Posterior vena cava (tissue), 2 donors: Measurements from ENCODE around the gene TRABD2B. TPM values are rescaled to one million over a fixed set of nuclear protein-coding genes. Genes with fewer than 3 reads are reported as not detected.

Experiments
- DNase-seq: peaks from one replicate; pipeline ENCODE4 v3.0.0-alpha.2; 2020; ENCODE audit warnings: low spot score
- intact Hi-C, 2 donors: fragments of 100-400 bp; cut with DNase I; formaldehyde crosslinking; loops; one replicate each; pipeline versions ENCODE4 v1.14.1 to v1.14.2; 2022 to 2023
- total RNA-seq, 2 donors: library from RNA; stranded (reverse); fragmentation: NEBNext Ultra II Directional; extraction: Animal tissue kit (Norgen Biotek cat#: 25700); gene quantifications; one replicate each; pipeline ENCODE4 v1.2.1, GENCODE V29; 2021
- donor health status: DM: yes; HTN: yes; CAD: no.
- donor health status: DM: yes; HTN: yes; CAD: no.

Gene TRABD2B
- total RNA-seq, 2 donors from 2014 or later, result 10.5 to 16.4 TPM

DNA sequence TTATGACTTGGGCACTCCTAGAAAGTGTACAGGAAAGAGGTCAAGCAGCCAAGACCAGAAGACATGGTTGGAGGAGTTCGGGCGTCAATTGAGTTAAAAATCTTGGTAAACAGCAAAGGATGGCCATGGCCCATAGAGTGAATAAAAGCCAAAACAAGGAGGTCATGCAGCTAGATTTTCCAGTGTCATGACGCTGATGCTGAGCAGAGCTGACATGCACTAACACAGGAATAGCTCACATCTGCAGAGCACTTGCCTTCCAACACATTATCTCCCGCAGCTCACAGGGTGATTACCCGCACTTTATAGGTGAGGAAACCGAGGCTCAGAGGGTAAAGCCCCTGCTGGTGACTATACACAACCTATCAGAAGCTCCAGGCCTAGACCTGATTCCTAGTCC, 49.7 kb downstream of the TRABD2B start:
- no peak for DNase-seq
- intact Hi-C loops, result no loop called here

DNA sequence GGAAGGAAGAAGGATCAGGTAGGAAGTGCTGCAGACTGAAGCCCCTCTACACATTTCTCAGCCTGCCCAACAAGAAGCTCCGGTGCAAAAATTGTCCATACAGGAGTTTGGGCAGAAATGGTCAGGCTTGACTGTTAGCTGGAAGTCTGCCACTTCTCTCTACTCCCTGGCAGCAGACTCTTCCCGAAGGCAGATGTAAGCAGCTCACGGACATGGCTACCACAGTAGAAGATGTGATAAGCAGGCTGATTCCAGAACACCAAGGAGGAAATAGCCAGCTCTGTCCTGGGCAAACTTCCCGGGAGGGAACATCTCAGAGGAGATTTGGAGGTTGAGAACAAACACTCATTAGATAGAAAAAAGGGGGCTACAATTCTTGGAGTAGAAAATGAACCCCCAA, 52.6 kb downstream of the TRABD2B start:
- no peak for DNase-seq
- intact Hi-C loops, result no loop called here

DNA sequence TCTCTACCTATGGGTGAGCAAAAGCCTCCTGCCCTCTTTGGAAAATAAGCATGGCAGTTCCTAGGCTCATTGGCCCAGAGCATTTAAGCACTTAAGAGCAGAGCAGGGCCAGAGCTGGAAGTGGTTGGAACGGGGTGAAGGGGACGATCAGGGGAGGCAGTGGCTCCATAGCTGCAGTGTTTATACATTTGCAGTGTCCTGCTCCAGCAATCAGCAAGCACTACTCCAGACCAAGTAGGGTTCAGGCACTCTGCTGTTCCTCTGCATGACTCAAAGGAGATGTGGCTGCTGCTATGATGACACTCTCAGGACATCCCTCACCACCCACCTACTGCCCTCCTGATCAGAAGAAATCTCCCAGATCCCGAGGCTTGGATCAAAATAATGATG, 55.0 kb downstream of the TRABD2B start:
- intact Hi-C loops, result no loop called here
- no peak for DNase-seq

DNA sequence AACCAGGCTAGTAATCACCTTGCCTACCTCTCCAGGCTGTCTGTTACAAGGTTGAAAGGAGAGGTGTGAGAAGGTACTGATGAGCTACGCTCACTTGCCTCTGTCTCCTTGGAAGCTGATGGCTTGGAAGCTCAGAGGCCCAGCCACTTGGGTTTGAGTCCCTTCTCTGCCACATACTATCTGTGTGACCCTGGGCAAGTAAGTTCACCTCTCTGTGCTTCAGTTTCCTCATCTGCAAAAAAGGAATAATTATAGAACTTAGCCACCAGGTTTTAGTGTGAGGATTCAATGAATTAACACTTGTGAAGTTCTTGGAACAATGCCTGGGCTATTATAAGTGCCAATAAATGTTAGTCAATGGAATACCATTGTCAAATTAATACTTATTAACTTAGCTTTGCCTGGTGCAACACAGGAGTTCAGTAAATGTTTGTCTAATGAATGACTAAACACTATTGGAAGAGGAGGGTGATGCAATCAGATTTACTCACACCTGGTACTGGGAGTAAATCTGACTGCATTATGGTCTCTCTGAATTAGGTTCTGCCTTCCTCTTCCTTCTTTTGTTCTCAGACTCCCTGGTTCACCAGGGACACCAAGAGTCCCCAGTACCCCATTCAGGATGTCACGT, 55.5 kb downstream of the TRABD2B start:
- no peak for DNase-seq

DNA sequence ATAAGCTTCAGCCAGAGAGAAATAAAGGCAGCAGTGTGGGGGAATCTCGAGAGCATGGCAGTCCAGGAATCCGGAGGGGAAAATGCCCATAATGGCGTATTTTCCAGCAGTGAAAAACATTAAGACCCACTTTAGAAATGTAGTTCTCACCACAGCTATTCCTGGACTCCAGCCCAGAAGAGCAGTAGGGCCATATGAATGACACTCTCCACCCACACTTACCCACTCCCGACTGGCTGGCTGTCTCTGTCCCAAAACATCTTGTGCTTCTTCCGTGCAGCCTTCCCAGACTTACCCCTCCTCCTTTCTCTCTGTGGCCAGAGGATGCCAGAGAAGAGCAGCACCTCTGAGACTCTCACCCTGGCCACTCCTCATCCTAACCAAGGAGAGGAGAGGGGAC, 56.4 kb downstream of the TRABD2B start:
- intact Hi-C loops, result no loop called here
- no peak for DNase-seq

More for the DNA sequence above, 55.5 kb downstream of the TRABD2B start:
- intact Hi-C loops, result no loop called here

DNA sequence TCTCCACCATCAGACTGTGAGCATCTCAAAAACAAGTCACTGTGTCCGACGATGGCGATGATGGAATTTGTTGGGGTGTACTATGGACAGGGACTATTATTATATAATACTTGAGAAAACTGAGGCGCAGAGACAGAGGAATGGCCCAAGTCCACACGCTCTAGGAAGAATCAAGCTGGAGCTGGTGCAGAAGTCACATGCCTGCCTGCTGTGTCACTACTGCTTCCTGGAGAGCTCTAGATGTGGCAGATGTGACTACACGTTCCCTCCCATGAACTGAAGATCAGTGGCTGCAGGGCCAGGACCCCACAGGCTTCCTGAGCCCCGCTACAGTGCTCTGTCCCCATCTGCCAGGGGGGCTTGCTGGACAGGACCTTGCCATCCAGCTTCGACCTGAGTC, 56.9 kb downstream of the TRABD2B start:
- intact Hi-C loops, result no loop called here
- no peak for DNase-seq

DNA sequence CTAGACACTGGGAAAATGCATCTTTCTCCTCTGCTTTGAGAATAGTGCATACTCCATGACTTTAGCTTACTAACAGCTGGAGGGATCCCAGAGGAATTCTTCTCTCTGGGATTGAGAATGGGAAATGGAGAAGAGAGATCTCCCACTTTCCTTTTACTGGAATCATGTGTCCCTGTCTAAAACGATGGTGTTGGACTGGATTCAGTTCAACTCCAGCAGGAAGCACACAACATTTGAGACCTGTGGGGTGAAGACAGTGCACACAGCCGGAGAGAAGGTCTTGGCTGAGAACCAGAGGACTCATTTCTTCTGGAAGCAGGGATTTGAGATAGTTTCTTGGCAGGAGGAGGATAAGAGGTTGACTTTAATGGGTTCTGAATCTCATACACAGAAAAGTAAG, 58.7 kb downstream of the TRABD2B start:
- no peak for DNase-seq
- intact Hi-C loops, result loop anchor here in 1 of 2 donors (10.0 kb wide), 1 partner anchor 154 kb away; no protein-coding TSS in a partner anchor

DNA sequence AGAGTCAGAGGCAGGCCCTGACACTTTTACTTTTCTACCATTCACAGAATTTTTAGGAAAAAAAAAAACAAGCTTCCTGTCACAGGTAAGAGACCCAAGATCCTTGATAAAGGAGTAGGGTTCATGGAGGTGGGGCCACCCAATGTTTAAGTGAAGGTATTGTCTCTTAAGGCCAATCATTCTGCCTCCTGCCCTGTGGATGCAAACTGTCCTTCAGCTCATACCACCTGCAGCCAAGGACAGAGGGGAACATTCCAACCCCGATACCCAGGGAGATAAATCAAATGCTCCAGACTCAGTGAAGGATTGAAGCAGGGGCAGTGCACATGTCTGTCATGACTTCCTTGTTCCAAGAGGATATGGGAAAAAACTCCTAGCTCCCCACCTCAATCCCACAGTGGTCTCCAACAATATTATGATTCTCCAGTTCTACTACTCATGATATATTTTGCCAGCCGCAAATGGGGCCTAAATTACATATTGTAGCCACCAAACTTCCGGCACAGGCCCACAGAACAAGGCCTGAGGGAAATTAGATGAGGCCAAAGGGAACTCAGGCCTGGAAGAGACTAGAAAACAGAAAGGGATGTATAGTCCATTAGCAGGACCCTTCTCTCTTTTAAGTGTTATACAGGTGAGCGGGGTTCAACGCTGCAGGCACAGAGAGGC, 59.5 kb downstream of the TRABD2B start:
- DNase-seq, result no peak
- intact Hi-C loops, result loop anchor here in 1 of 2 donors (10.0 kb wide), 1 partner anchor 153 kb away; no protein-coding TSS in a partner anchor

DNA sequence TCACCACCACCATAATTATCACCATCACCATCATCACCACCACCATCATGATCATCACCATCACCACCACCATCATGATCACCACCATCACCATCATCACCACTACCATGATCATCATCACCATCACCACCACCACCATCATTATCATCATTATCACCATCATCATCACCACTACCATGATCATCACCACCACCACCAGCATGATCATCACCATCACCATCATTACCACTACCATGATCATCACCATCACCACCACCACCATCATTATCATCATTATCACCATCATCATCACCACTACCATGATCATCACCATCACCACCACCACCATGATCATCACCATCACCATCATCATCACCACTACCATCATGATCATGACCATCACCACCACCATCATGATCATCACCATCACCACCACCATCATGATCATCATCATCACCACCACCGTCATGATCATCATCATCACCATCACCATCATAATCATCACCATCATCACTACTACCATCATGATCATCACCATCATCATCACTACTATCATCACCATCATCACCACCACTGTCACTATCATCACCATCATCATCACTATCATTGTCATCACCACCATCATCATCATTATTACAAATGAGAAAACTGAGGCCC, 60.2 kb downstream of the TRABD2B start:
- intact Hi-C loops, result loop anchor here in 1 of 2 donors (10.0 kb wide), 1 partner anchor 152 kb away; no protein-coding TSS in a partner anchor
- DNase-seq, result no peak

DNA sequence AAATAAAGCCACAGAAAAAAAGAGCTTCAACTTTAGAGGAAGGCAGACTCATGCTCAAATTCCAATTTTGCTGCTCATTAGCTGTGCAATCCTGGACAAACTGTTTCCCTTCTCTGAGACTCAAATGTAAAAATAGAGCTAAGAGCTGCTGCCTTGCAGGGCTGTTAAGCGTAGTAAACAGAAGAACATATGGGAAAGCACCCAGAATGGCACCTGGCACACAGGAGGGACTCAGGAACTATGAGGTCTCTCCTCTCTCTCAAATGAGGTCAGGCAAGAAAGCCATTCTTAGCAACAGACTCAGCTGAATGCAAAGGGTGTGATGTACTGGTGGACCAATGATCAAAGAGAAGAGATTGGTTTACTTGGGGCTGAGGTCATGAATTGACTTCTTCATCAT, 61.3 kb downstream of the TRABD2B start:
- intact Hi-C loops, result loop anchor here in 1 of 2 donors (10.0 kb wide), 1 partner anchor 151 kb away; no protein-coding TSS in a partner anchor
- DNase-seq, result peak; percentile 2

DNA sequence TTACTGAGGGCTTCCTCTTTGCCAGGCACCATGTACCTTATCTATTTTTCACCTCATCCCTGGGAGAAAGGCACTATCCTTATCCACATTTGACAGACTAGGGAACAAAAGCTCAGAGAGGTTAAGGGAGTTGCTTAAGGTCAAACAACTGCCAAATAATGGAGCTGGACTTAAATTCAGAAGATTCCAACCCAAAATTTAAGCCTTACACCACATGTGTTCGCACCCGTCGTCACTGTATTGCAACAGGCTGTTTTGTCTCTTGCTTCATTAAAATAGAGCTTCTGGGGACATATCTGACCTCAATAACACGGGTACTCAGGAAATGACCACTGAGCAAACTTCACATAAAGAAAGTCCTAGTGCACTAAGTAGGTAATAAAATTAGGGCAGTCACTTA, 62.0 kb downstream of the TRABD2B start:
- peak; percentile 14 for DNase-seq
- intact Hi-C loops, result loop anchor here in 1 of 2 donors (10.0 kb wide), 1 partner anchor 150 kb away; no protein-coding TSS in a partner anchor

DNA sequence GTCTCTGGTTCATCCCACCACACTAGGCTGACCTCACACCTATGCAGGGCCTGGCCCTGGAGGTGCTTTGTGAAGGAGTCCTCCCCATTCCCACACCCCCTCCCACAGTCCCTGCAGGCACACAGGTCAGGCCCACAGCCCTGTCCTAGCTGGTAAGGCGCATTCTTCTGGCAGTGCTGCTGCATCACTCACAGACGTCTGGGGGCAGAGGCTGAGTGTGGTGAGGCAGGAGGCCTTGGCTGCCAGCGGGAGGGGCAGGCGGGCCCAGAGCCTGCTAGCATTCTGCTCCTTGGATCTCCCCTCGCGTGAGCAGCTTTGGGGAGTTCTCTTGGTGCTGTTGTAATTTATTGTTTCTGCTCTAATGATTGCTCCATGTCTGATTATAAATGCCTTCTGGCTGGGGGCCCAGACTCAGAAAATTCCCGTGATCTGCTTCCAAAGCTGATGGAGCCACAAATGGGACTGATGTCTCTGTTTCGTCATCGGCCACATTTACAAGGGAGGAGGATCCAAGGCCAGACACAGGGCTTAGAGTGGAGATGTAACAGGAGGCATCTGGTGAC, 62.9 kb downstream of the TRABD2B start:
- intact Hi-C loops, result loop anchor here in 1 of 2 donors (10.0 kb wide), 1 partner anchor 150 kb away; no protein-coding TSS in a partner anchor
- DNase-seq, result peak; percentile 94

DNA sequence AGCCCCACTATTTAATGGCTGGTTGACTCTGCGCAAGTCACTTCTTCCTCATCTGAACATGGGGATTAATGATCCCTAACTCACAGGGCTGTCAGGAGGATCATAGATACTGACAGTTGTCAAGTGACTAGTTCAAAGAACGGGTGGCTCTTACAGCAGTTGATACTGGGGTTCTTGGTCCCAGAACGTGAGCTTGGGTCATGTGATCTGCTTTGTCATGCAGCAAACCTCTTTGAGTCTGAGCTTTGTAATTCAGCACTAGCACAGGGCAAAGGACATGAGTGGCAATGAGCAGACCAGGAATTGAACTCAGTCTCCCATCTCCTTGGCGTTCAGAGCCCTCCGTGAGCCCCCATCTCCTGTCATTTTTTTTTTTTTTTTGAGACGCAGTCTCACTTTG, 64.4 kb downstream of the TRABD2B start:
- intact Hi-C loops, result loop anchor here in 1 of 2 donors (10.0 kb wide), 1 partner anchor 148 kb away; no protein-coding TSS in a partner anchor
- DNase-seq, result no peak

DNA sequence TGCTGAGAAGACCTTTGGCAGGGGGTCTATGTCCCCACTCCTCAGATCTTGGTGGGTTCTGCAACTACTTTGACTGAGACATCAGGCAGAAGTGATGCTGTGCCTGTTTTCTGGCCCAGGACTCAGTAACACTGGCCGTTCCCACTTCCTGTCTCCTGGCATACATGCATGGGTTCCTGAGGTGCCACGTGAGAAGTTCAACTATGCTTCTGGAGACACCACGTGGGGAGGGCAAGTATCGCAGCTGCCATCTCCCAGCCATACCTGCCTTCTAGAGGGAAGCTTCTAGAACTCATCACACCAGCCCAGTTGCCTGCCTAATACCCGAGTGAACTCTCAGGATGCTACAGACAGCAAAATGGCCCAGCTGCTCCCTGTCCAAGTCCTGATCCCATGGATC, 65.8 kb downstream of the TRABD2B start:
- intact Hi-C loops, result loop anchor here in 1 of 2 donors (10.0 kb wide), 1 partner anchor 147 kb away; no protein-coding TSS in a partner anchor
- DNase-seq, result peak; percentile 24

DNA sequence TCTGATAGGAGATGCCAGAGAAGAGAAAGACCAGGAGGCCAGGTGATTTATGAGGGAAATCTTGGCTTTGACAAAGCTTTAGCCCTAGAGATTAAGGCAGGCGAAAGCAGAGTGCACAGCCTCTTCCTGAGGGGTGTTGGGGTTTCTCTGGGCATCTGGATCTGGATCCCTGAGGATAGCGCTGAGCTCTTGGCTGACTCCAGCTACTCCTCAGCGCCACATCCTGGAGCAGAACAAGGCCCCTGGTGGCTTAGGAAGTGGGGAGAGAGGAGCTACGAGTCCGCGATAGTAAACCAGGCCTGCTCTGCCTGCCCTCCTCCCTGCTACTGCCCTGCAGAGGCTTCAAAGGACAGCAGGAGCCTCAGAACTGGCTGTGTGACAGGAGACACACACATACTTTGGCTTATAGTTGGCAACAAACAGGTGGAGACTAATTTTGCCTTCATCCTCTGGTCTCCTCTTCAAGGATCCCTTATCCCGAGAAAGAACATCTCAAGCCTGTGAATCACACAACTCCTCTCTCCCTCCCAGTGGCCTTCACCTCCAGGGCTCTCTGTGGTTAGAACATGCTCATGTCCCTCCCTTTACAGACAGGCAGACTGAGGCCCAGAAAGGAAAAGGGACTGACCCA, 66.9 kb downstream of the TRABD2B start:
- intact Hi-C loops, result loop anchor here in 1 of 2 donors (10.0 kb wide), 1 partner anchor 146 kb away; no protein-coding TSS in a partner anchor
- DNase-seq, result peak; percentile 17

DNA sequence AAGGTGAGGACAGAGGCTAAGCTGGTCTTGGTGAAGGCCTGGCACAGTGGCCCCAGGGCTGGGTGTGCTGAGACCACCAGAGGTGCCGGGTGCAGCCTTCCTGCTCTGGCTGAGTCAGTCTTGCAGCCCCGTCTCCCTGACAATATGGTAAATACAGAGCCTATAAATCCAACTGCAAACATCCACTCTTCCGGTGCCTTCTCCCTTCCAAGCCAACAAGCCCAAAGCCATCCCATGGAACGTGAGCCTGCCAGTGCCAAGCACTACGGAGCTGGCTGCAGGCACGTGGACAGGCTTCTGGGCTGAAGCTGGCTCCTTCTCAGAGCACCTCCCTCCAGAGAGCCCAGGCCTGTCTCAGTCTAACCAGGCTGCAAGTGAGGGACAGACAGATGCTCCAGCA, 70.0 kb downstream of the TRABD2B start:
- intact Hi-C loops, result no loop called here
- DNase-seq, result peak; percentile 42

DNA sequence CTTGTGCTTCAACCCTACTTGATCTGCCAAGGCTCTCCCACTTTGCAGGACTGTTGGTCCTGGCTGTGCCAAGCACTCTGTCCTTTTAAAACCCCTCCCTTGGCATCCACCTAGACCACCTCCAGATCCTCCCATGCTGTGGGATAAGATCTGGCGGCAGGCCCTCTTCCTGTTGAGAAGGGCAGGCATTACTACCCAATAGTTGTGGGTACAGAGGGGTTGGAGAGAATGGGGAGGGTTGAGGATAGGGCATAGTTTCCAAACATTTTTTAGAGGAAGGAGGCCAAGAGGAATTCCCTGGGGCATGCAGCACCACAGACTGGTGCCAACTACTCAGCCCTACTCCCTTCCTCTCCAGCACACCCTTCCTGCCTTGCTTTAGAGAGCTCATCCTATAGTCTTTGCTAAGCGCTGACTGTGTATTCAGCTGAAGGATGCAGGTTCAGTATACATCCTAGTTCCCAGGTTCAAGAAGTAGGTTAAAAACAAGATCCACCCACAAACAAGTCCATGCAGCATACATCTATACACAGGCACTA, 70.7 kb downstream of the TRABD2B start:
- intact Hi-C loops, result no loop called here

DNA sequence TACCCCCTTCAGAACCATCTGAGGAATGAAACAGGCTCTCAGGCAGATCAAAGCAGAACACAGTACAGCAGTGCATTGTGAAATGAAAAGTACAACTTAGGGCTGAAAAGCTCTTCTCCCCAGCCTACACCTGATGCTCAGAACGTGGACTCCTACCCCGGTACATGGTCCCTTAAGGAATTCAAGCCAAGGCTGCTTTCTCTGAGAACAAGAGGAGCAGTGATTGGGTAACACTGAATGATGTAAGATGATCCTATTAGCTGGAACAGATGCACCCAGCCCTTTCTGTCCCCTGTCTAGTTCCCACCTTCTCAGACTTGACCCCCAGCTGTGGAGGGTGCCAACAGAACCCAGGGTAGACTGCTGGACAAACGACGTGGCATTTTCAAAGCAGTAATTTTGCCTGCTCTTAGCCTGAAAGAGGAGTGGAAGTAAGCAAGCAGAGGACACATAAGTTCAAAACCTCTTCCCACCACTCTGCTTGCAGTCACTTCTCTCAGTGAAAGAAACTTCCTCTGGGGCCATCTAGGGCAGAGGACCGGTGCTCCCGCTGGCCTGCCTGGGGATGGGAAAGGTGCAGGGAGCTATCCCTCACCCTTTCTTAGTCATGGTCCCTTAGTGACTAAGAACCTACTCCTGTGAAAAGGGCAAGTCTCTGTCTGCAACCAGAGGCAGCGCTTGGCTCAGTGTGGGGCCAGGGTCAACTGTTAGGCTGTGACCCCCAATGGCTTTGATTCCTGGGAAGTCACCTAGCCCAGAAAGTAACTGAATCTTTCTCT, 72.7 kb downstream of the TRABD2B start:
- intact Hi-C loops, result no loop called here
- peak; percentile 62 for DNase-seq

More for the DNA sequence above, 70.7 kb downstream of the TRABD2B start:
- peak; percentile 37 for DNase-seq
